Vagina (tissue), 2 donors: Measurements from ENCODE around the gene NPTXR. TPM values are rescaled to one million over a fixed set of nuclear protein-coding genes. Genes with fewer than 3 reads are reported as not detected.

Experiments used
- DNase-seq, 2 donors: peaks; one replicate each; pipeline ENCODE4 v3.0.0-alpha.2; 2017; ENCODE audit errors: extremely low spot score in 2 of 2
- H3K27ac ChIP-seq: fragments of 200-600 bp; sonication (generic); one replicate; pipeline ENCODE4 v1.5.1; 2019
- H3K27me3 ChIP-seq: fragments of 200-600 bp; sonication (generic); one replicate; pipeline ENCODE4 v1.5.1; 2019
- H3K36me3 ChIP-seq, 2 donors: fragments of 200-600 bp; sonication (generic); one replicate each; pipeline ENCODE4 v1.5.1; 2017 to 2019
- H3K4me1 ChIP-seq: fragments of 200-600 bp; sonication (generic); one replicate; pipeline ENCODE4 v1.5.1; 2019
- H3K4me3 ChIP-seq, 2 donors: fragments of 200-600 bp; sonication (generic); 1 replicate in 1 of 2; 2 replicates in 1 of 2; pipeline ENCODE4 v1.5.1; 2016 to 2019
- H3K9me3 ChIP-seq: fragments of 200-600 bp; sonication (generic); one replicate; pipeline ENCODE4 v1.5.1; 2019
- POLR2A ChIP-seq, 2 donors: fragments of 450-650 bp; IDR thresholded peaks; one replicate each; pipeline ENCODE4 v1.6.1; 2017; ENCODE audit warnings: antibody characterized with exemption in 2 of 2, mild to moderate bottlenecking in 2 of 2, moderate library complexity in 2 of 2
- POLR2AphosphoS5 ChIP-seq, 2 donors: sonication (generic); formaldehyde crosslinking; IDR thresholded peaks; one replicate each; pipeline ENCODE4 v1.9.0; 2017; ENCODE audit warnings: antibody characterized with exemption in 2 of 2, mild to moderate bottlenecking in 2 of 2, low read depth in 1 of 2; ENCODE audit not compliant: insufficient read depth in 1 of 2
- intact Hi-C: fragments of 100-400 bp; cut with DNase I; formaldehyde crosslinking; loops from one replicate; pipeline ENCODE4 v1.15.1; 2023
- total RNA-seq: library from RNA; depleted of rRNA; stranded (reverse); fragments of >200 nt; gene quantifications from one replicate; pipeline ENCODE4 v1.2.3, GENCODE V29; 2016
- TF ChIP-seq, protein P1 (sequence below), 3 experiments: fragments of 450-650 bp in 2 of 3; fragments of 200-600 bp in 1 of 3; sonication (generic) in 1 of 3; IDR thresholded peaks; one replicate each; pipeline ENCODE4 v1.5.1; 2017 to 2019; ENCODE audit warnings: antibody characterized with exemption in 3 of 3, mild to moderate bottlenecking in 2 of 3, moderate library complexity in 2 of 3

NPTXR gene
- total RNA-seq, 1 donor from 2014 or later: 9.3 TPM

DNA sequence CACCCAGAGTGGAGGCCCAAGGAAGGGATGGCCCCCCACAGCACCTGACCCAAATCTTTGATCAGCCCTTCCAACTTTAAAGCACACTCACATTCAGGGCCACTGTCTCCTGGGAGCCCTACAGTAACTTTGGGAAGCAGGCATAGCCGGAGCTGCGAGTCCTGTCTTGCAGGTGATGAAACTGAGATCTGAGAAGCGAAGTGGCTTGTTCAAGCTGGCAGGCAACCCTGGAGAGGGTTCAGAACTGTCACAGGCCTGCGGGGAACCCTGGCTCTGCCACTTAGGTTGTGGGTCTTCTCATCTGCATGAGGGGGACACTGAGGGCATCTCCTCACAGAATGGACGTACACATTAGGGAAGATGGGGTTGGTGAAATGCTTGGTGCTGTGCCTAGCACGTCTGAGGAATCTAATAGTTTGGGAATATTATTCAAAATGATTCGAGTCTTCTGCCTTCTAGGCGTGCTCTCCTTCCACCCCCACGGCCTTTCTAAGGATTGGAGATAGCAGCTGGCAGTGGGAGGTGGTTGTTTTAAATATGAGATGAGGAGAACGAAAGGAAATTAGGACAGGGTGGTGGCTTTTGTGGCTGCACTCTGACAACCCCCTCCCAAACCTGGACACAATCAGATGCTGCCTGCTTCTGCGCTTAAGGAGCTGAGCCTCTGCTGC lies 69.2 kb downstream of the NPTXR start:
- TF ChIP-seq, protein P1, sequence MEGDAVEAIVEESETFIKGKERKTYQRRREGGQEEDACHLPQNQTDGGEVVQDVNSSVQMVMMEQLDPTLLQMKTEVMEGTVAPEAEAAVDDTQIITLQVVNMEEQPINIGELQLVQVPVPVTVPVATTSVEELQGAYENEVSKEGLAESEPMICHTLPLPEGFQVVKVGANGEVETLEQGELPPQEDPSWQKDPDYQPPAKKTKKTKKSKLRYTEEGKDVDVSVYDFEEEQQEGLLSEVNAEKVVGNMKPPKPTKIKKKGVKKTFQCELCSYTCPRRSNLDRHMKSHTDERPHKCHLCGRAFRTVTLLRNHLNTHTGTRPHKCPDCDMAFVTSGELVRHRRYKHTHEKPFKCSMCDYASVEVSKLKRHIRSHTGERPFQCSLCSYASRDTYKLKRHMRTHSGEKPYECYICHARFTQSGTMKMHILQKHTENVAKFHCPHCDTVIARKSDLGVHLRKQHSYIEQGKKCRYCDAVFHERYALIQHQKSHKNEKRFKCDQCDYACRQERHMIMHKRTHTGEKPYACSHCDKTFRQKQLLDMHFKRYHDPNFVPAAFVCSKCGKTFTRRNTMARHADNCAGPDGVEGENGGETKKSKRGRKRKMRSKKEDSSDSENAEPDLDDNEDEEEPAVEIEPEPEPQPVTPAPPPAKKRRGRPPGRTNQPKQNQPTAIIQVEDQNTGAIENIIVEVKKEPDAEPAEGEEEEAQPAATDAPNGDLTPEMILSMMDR (IDR thresholded peaks at IDR 0.05): no peak
- TF ChIP-seq POLR2AphosphoS5 (IDR thresholded peaks at IDR 0.05; ENCODE audit: insufficient read depth in 1 of 2, low read depth in 1 of 2) (no peak), POLR2A (IDR thresholded peaks at IDR 0.05) (no peak)
- H3K4me3 ChIP-seq: no peak overlapping the region
- intact Hi-C loops: no loop called here
- H3K27ac ChIP-seq: no peak overlapping the region
- peaks cover 13% of the 10 kb centered on the region for H3K4me1 ChIP-seq
- peaks cover 0 to under 1% of the 10 kb centered on the region in 2 donors for H3K36me3 ChIP-seq
- H3K27me3 ChIP-seq: no peaks in the 10 kb centered on the region
- no peaks in the 10 kb centered on the region for H3K9me3 ChIP-seq
- no peak for DNase-seq

DNA sequence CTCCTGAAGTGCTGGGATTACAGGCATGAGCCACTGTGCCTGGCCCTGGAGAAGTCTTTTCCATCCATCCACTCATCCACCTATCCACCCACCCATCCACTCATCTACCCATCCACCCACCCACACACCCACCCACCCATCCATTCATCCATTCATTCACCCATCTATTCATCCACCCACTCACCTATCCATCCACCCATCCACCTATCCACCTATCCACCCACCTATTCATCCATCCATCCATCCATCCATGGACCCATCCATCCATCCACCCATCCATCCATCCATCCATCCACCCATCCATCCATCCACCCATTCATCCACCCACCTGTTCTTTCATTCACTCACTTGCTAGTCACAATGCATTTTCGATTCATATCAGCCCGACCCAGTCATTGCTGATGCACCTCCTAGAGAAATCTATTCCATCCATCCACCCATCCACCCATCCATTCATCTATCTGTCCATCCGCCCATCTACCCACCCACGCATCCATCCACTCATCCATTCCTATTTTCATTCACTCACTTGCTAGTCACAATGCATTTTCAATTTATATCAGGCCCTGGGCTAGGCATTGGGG lies 70.4 kb downstream of the NPTXR start:
- H3K4me3 ChIP-seq: no peak overlapping the region
- peaks cover 13% of the 10 kb centered on the region for H3K4me1 ChIP-seq
- no peaks in the 10 kb centered on the region for H3K9me3 ChIP-seq
- intact Hi-C loops: no loop called here
- TF ChIP-seq, protein P1 (IDR thresholded peaks at IDR 0.05): no peak
- no peak for TF ChIP-seq POLR2AphosphoS5 (IDR thresholded peaks at IDR 0.05; ENCODE audit: insufficient read depth in 1 of 2, low read depth in 1 of 2)
- TF ChIP-seq POLR2A (IDR thresholded peaks at IDR 0.05): no peak
- no peaks in the 10 kb centered on the region for H3K27me3 ChIP-seq
- H3K36me3 ChIP-seq: no peaks in the 10 kb centered on the region
- H3K27ac ChIP-seq: no peak overlapping the region
- no peak for DNase-seq

DNA sequence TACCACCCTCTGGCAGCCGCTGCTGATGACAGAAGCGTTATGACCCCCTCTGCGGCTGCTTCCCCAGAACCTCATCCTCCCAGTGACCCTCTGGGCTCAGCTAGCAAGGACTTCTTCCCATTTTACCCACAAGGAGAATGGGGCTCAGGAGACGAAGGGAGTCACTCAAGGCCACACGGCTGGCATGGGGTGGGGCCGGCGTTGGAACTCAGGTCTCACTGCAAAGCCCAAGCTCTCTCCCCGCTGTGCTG lies 71.3 kb downstream of the NPTXR start:
- Histone ChIP-seq H3K4me3 (no peak overlapping the region), H3K4me1 (peaks cover 13% of the 10 kb centered on the region), H3K36me3 (no peaks in the 10 kb centered on the region), H3K27ac (no peak overlapping the region), H3K9me3 (no peaks in the 10 kb centered on the region), H3K27me3 (no peaks in the 10 kb centered on the region)
- intact Hi-C loops: no loop called here
- TF ChIP-seq POLR2AphosphoS5 (IDR thresholded peaks at IDR 0.05; ENCODE audit: insufficient read depth in 1 of 2, low read depth in 1 of 2): no peak
- TF ChIP-seq, protein P1 (IDR thresholded peaks at IDR 0.05): no peak
- no peak for TF ChIP-seq POLR2A (IDR thresholded peaks at IDR 0.05)
- DNase-seq: no peak

DNA sequence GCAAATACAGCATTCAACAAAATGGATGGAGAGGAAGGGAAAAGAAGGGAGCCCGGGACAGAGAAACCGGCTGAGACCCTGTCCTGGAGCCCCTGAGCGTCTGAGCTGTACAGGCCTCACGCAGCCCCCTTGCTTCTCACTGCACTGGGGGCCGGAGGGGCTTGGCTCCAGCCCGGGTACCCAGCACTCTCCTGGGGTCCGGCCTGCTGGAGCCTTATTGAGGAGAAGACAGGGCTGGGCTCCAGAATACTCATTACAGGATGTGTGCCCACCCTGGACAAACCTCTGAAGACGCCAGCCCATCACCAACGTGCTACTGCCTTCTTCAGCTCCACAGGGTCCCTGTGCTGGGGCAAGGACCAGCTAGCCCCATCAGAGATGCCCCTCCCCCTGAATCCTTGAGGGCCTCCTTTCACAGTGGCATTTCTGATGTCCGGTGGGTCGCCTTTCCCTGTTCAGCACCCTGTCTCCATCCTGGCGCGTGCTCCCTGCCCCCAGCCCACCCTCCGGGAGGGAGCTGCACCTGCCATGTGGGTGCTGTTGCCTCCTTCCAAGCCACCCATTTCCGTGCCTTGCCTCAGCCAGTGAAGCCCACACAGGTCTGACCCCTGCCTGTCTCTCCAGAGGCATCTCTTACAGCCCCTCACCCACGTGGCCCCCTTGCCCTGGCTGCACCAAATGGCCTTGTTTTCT lies 73.4 kb downstream of the NPTXR start:
- Histone ChIP-seq H3K27ac (no peak overlapping the region), H3K27me3 (no peaks in the 10 kb centered on the region), H3K4me1 (peaks cover 6% of the 10 kb centered on the region), H3K36me3 (no peaks in the 10 kb centered on the region), H3K9me3 (no peaks in the 10 kb centered on the region), H3K4me3 (no peak overlapping the region)
- intact Hi-C loops: no loop called here
- DNase-seq: no peak
- TF ChIP-seq POLR2AphosphoS5 (IDR thresholded peaks at IDR 0.05; ENCODE audit: insufficient read depth in 1 of 2, low read depth in 1 of 2) (no peak), POLR2A (IDR thresholded peaks at IDR 0.05) (no peak)
- TF ChIP-seq, protein P1 (IDR thresholded peaks at IDR 0.05): no peak

Other genes starting within 250 kb of the NPTXR start
- gene FAM227A, start 187.6 kb downstream of the NPTXR start, total RNA-seq: 0.25 TPM
- gene CBY1, start 187.4 kb downstream of the NPTXR start, total RNA-seq: 11.8 TPM
- gene TOMM22, start 162.1 kb downstream of the NPTXR start, total RNA-seq: 21.1 TPM
- 106 TPM for gene JOSD1, start 143.1 kb downstream of the NPTXR start, total RNA-seq
- 69.5 TPM for gene GTPBP1, start 138.1 kb downstream of the NPTXR start, total RNA-seq
- gene SUN2, start 88.0 kb downstream of the NPTXR start, total RNA-seq: 258 TPM
- gene DNAL4, start 49.9 kb downstream of the NPTXR start, total RNA-seq: 14.7 TPM
- gene CBX6, start 28.2 kb upstream of the NPTXR start, total RNA-seq: 31.7 TPM
- not detected for gene APOBEC3A, start 113.6 kb upstream of the NPTXR start, total RNA-seq
- gene APOBEC3B, start 138.3 kb upstream of the NPTXR start, total RNA-seq: not detected
- gene APOBEC3C, start 170.2 kb upstream of the NPTXR start, total RNA-seq: 16.2 TPM
- 5.2 TPM for gene APOBEC3D, start 177.1 kb upstream of the NPTXR start, total RNA-seq
- gene APOBEC3F, start 196.8 kb upstream of the NPTXR start, total RNA-seq: 2.7 TPM
- gene APOBEC3G, start 233.2 kb upstream of the NPTXR start, total RNA-seq: 8.3 TPM